H1 (cell line): Measurements from ENCODE around the gene KCNK13.

Source experiments
- CTCF ChIP-seq, 3 experiments: IDR thresholded peaks; 1 replicate in 2 of 3; 2 replicates in 1 of 3; pipeline versions ENCODE4 v1.5.1 to v1.6.1; 2011; ENCODE audit warnings: low read length in 3 of 3, mild to moderate bottlenecking in 3 of 3, inconsistent platforms in 2 of 3, low read depth in 1 of 3, moderate library complexity in 1 of 3; ENCODE audit not compliant: insufficient read depth in 1 of 3; ENCODE audit errors: control extremely low read depth in 1 of 3
- POLR2AphosphoS5 ChIP-seq: IDR thresholded peaks from 2 replicates; pipeline ENCODE4 v1.6.1; 2011; ENCODE audit warnings: low read depth, low read length

GRCh38 chr14:90159688-90160087, 97.9 kb downstream of the KCNK13 start:
- no peak for TF ChIP-seq CTCF (IDR thresholded peaks at IDR 0.05; ENCODE audit: control extremely low read depth in 1 of 3, insufficient read depth in 1 of 3, low read depth in 1 of 3, low read length in 3 of 3)
- no peak for TF ChIP-seq POLR2AphosphoS5
